ENCODE data around the gene OSBPL9. TPM values are rescaled to one million over a fixed set of nuclear protein-coding genes. Genes with fewer than 3 reads are reported as not detected.

OSBPL9 gene
- total RNA-seq, 1 donor from 2014 or later = 63.7 TPM

- Mint-ChIP-seq H3K27me3 (no peaks in the 10 kb centered on the region), H3K36me3 (ENCODE audit: low read depth) (peaks cover 97% of the 10 kb centered on the region), H3K9me3 (no peaks in the 10 kb centered on the region), H3K27ac (no peak overlapping the region), H3K4me1 (no peaks in the 10 kb centered on the region), H3K4me3 (no peak overlapping the region)
- POLR2A ChIA-PET = interaction anchor here (0.6 kb wide), 1 partner anchor 556 kb away, joined by 5 read pairs; no protein-coding TSS in a partner anchor
- intact Hi-C loops (cut with micrococcal nuclease) = no loop called here
- no peak for TF ChIP-seq CTCF (IDR thresholded peaks at IDR 0.05)
- CTCF ChIA-PET = no interaction called here
- ATAC-seq (ENCODE audit: low read depth) = no peak
- no peak for DNase-seq
Measured at GRCh38 chr1:51790385-51790784, 173.5 kb downstream of the OSBPL9 start.

GRCh38 chr1:51791888-51792287, 175.0 kb downstream of the OSBPL9 start:
- ATAC-seq (ENCODE audit: low read depth) (no peak), DNase-seq (no peak)
- ChIA-PET POLR2A (interaction anchor here (0.5 to 0.6 kb wide), 2 partner anchors 65 to 534 kb away, joined by 3 to 8 read pairs; no protein-coding TSS in a partner anchor), CTCF (interaction anchor here (0.9 kb wide), 1 partner anchor 22 kb away, joined by 3 read pairs; no protein-coding TSS in a partner anchor)
- Mint-ChIP-seq H3K4me3 (no peak overlapping the region), H3K36me3 (ENCODE audit: low read depth) (peaks cover 90% of the 10 kb centered on the region), H3K9me3 (no peaks in the 10 kb centered on the region), H3K27ac (peak overlapping the region; percentile 5), H3K4me1 (no peaks in the 10 kb centered on the region), H3K27me3 (no peaks in the 10 kb centered on the region)
- no peak for TF ChIP-seq CTCF (IDR thresholded peaks at IDR 0.05)
- intact Hi-C loops (cut with micrococcal nuclease) = no loop called here

DNA sequence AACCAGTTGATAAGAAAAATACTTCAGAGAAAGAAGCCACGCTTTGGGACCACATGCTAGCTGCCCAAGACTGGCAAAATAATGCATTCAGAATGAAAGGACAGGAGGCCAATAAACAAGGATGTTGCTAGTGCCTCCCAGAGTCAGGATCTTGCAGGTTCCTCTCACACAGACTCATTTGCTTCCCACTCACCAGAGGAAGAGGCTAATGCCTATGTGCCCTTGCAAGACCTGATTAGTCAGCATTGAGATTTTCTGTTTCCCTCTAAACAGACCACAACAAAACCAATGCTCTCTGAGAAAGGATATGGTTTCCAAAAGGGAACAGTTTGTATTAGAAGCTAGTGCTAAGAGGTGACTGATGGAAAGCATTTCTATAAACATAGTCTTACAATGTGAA, 176.0 kb downstream of the OSBPL9 start:
- Mint-ChIP-seq H3K27ac (peak overlapping the region; percentile 16), H3K4me1 (no peaks in the 10 kb centered on the region), H3K27me3 (no peaks in the 10 kb centered on the region), H3K4me3 (no peak overlapping the region), H3K36me3 (ENCODE audit: low read depth) (peaks cover 88% of the 10 kb centered on the region), H3K9me3 (no peaks in the 10 kb centered on the region)
- POLR2A ChIA-PET = no interaction called here
- TF ChIP-seq CTCF (IDR thresholded peaks at IDR 0.05) = no peak
- DNase-seq = no peak
- intact Hi-C loops (cut with micrococcal nuclease) = no loop called here
- no peak for ATAC-seq (ENCODE audit: low read depth)
- CTCF ChIA-PET = no interaction called here

- no peak overlapping the region for H3K27ac Mint-ChIP-seq
- DNase-seq (no peak), ATAC-seq (ENCODE audit: low read depth) (no peak)
- H3K36me3 Mint-ChIP-seq (ENCODE audit: low read depth) = peaks cover 87% of the 10 kb centered on the region
- no peaks in the 10 kb centered on the region for H3K9me3 Mint-ChIP-seq
- no peak overlapping the region for H3K4me3 Mint-ChIP-seq
- TF ChIP-seq CTCF (IDR thresholded peaks at IDR 0.05) = no peak
- ChIA-PET POLR2A (interaction anchor here (0.6 kb wide), 1 partner anchor 469 kb away, joined by 7 read pairs; no protein-coding TSS in a partner anchor), CTCF (no interaction called here)
- H3K27me3 Mint-ChIP-seq = no peaks in the 10 kb centered on the region
- intact Hi-C loops (cut with micrococcal nuclease) = no loop called here
- peaks cover 3% of the 10 kb centered on the region for H3K4me1 Mint-ChIP-seq
Measured at GRCh38 chr1:51794260-51794659, 177.4 kb downstream of the OSBPL9 start.

GRCh38 chr1:51794868-51795267, 178.0 kb downstream of the OSBPL9 start:
- intact Hi-C loops (cut with micrococcal nuclease) = loop anchor here (5.0 kb wide), 1 partner anchor 82 kb away; the partner anchor contains the start of gene NRDC
- no peak overlapping the region for H3K4me3 Mint-ChIP-seq
- POLR2A ChIA-PET = no interaction called here
- CTCF ChIA-PET = no interaction called here
- no peaks in the 10 kb centered on the region for H3K27me3 Mint-ChIP-seq
- H3K4me1 Mint-ChIP-seq = peaks cover 9% of the 10 kb centered on the region
- no peak overlapping the region for H3K27ac Mint-ChIP-seq
- DNase-seq (no peak), ATAC-seq (ENCODE audit: low read depth) (no peak)
- peaks cover 81% of the 10 kb centered on the region for H3K36me3 Mint-ChIP-seq (ENCODE audit: low read depth)
- no peak for TF ChIP-seq CTCF (IDR thresholded peaks at IDR 0.05)
- H3K9me3 Mint-ChIP-seq = no peaks in the 10 kb centered on the region
